H1 (cell line): Measurements from ENCODE around the gene TMCC3. TPM values are rescaled to one million over a fixed set of nuclear protein-coding genes. Genes with fewer than 3 reads are reported as not detected.

Source experiments
- CHD1 ChIP-seq: IDR thresholded peaks from 2 replicates; pipeline ENCODE4 v1.6.1; 2012; ENCODE audit warnings: low read depth, low read length, improper control_type of control experiment
- KDM5A ChIP-seq: fragments of 200-600 bp; IDR thresholded peaks from 2 replicates; pipeline ENCODE4 v1.7.1; 2012; ENCODE audit warnings: mild to moderate bottlenecking, low read length, inconsistent platforms, mixed read lengths
- RNF2 ChIP-seq: fragments of 200-900, 300-1000 bp; sonication (generic); IDR thresholded peaks from 2 replicates; pipeline ENCODE4 v1.7.1; 2016; ENCODE audit warnings: borderline replicate concordance, low read depth, mild to moderate bottlenecking, antibody characterized with exemption, low read length; ENCODE audit not compliant: poor library complexity, severe bottlenecking; ENCODE audit errors: missing control alignments
- SP1 ChIP-seq: IDR thresholded peaks from 2 replicates; pipeline ENCODE4 v1.6.1; 2011; ENCODE audit warnings: low read depth, low read length
- polyA plus RNA-seq, 7 experiments: library from polyadenylated mRNA; depleted of rRNA in 3 of 7; stranded (reverse) in 5 of 7; unstranded in 2 of 7; fragments of >200 nt in 5 of 7; fragments of 200-250 nt in 2 of 7; gene quantifications; 1 replicate in 5 of 7; 2 replicates in 1 of 7; 4 replicates in 1 of 7; pipeline versions ENCODE4 v1.2.1 to v1.2.3, GENCODE V29; 2011 to 2013; ENCODE audit warnings: missing spikeins in 2 of 7, mixed read lengths in 2 of 7
- total RNA-seq: library from RNA; stranded (reverse); fragmentation: NEBNext Ultra II Directional; extraction: Animal tissue kit (Norgen Biotek cat#: 25700); gene quantifications from 2 replicates; pipeline ENCODE4 v1.2.1, GENCODE V29; 2021
- TF ChIP-seq, protein P1 (sequence below): fragments of 300-600 bp; sonication (generic); IDR thresholded peaks from 2 replicates; pipeline ENCODE4 v1.7.1; 2012; ENCODE audit warnings: low read length, moderate library complexity, mild to moderate bottlenecking, inconsistent platforms; ENCODE audit not compliant: insufficient replicate concordance

TMCC3 gene
- total and polyA plus RNA-seq, 2 of the 8 experiments (the other 6 are each of a cell fraction or from before 2014, with no cell fraction given), result 1.7 to 4.1 TPM

DNA sequence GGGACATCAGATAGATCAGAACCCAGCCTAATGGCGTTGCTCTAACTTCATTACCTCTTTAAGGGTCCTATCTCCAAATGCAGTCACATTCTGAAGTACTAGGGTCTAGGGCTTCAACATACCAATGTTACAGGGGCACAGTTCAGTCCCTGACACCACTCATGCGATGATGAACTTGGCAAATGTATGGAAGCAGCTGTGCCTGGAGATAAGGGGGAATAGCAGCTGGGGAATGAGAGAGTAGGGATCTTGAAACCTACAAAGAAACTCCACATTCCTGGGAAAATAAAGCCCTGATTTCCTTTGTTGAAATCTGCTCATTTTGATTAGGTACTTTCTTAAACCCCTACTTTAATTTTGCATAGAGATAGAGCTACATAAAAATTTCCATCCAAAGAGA is 20.5 kb upstream of the TMCC3 start (continued):
- TF ChIP-seq, protein P1, sequence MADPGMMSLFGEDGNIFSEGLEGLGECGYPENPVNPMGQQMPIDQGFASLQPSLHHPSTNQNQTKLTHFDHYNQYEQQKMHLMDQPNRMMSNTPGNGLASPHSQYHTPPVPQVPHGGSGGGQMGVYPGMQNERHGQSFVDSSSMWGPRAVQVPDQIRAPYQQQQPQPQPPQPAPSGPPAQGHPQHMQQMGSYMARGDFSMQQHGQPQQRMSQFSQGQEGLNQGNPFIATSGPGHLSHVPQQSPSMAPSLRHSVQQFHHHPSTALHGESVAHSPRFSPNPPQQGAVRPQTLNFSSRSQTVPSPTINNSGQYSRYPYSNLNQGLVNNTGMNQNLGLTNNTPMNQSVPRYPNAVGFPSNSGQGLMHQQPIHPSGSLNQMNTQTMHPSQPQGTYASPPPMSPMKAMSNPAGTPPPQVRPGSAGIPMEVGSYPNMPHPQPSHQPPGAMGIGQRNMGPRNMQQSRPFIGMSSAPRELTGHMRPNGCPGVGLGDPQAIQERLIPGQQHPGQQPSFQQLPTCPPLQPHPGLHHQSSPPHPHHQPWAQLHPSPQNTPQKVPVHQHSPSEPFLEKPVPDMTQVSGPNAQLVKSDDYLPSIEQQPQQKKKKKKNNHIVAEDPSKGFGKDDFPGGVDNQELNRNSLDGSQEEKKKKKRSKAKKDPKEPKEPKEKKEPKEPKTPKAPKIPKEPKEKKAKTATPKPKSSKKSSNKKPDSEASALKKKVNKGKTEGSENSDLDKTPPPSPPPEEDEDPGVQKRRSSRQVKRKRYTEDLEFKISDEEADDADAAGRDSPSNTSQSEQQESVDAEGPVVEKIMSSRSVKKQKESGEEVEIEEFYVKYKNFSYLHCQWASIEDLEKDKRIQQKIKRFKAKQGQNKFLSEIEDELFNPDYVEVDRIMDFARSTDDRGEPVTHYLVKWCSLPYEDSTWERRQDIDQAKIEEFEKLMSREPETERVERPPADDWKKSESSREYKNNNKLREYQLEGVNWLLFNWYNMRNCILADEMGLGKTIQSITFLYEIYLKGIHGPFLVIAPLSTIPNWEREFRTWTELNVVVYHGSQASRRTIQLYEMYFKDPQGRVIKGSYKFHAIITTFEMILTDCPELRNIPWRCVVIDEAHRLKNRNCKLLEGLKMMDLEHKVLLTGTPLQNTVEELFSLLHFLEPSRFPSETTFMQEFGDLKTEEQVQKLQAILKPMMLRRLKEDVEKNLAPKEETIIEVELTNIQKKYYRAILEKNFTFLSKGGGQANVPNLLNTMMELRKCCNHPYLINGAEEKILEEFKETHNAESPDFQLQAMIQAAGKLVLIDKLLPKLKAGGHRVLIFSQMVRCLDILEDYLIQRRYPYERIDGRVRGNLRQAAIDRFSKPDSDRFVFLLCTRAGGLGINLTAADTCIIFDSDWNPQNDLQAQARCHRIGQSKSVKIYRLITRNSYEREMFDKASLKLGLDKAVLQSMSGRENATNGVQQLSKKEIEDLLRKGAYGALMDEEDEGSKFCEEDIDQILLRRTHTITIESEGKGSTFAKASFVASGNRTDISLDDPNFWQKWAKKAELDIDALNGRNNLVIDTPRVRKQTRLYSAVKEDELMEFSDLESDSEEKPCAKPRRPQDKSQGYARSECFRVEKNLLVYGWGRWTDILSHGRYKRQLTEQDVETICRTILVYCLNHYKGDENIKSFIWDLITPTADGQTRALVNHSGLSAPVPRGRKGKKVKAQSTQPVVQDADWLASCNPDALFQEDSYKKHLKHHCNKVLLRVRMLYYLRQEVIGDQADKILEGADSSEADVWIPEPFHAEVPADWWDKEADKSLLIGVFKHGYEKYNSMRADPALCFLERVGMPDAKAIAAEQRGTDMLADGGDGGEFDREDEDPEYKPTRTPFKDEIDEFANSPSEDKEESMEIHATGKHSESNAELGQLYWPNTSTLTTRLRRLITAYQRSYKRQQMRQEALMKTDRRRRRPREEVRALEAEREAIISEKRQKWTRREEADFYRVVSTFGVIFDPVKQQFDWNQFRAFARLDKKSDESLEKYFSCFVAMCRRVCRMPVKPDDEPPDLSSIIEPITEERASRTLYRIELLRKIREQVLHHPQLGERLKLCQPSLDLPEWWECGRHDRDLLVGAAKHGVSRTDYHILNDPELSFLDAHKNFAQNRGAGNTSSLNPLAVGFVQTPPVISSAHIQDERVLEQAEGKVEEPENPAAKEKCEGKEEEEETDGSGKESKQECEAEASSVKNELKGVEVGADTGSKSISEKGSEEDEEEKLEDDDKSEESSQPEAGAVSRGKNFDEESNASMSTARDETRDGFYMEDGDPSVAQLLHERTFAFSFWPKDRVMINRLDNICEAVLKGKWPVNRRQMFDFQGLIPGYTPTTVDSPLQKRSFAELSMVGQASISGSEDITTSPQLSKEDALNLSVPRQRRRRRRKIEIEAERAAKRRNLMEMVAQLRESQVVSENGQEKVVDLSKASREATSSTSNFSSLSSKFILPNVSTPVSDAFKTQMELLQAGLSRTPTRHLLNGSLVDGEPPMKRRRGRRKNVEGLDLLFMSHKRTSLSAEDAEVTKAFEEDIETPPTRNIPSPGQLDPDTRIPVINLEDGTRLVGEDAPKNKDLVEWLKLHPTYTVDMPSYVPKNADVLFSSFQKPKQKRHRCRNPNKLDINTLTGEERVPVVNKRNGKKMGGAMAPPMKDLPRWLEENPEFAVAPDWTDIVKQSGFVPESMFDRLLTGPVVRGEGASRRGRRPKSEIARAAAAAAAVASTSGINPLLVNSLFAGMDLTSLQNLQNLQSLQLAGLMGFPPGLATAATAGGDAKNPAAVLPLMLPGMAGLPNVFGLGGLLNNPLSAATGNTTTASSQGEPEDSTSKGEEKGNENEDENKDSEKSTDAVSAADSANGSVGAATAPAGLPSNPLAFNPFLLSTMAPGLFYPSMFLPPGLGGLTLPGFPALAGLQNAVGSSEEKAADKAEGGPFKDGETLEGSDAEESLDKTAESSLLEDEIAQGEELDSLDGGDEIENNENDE, result no peak
- TF ChIP-seq CHD1, result no peak
- no peak for TF ChIP-seq KDM5A
- no peak for TF ChIP-seq RNF2
- TF ChIP-seq SP1, result no peak
